BE2C (cell line): ENCODE results near the gene RNPEPL1.

Source experiments
- DNase-seq: peaks from one replicate; pipeline ENCODE4 v3.0.0-alpha.2; 2020
- H3K27me3 ChIP-seq: fragments of 250-450 bp; sonication (Bioruptor Pico); 2 replicates; pipeline ENCODE4 v1.5.1; 2020; ENCODE audit warnings: mild to moderate bottlenecking
- H3K36me3 ChIP-seq: fragments of 250-450 bp; sonication (Bioruptor Pico); 2 replicates; pipeline ENCODE4 v1.5.1; 2020; ENCODE audit warnings: mild to moderate bottlenecking
- H3K4me1 ChIP-seq: fragments of 250-450 bp; sonication (Bioruptor Pico); 2 replicates; pipeline ENCODE4 v1.5.1; 2020
- H3K4me3 ChIP-seq: 2 replicates; pipeline ENCODE4 v1.5.1; 2011; ENCODE audit warnings: low read depth, low read length
- H3K9me3 ChIP-seq: fragments of 250-450 bp; sonication (Bioruptor Pico); 2 replicates; pipeline ENCODE4 v1.5.1; 2020
- CTCF ChIP-seq: IDR thresholded peaks from 2 replicates; pipeline ENCODE4 v1.5.1; 2012; ENCODE audit warnings: mild to moderate bottlenecking, low read depth, low read length

Gene RNPEPL1

GRCh38 chr2:240586919-240587800 is 18.9 kb downstream of the RNPEPL1 start:
- Histone ChIP-seq H3K9me3 (no peaks in the 10 kb centered on the region), H3K27me3 (no peaks in the 10 kb centered on the region), H3K4me3 (peak overlapping the region; percentile 99), H3K36me3 (peaks cover 3% of the 10 kb centered on the region), H3K4me1 (no peaks in the 10 kb centered on the region)
- TF ChIP-seq CTCF: no peak
- DNase-seq: no peak

- H3K4me1 ChIP-seq: no peaks in the 10 kb centered on the region
- no peak for DNase-seq
- peak overlapping the region; percentile 99 for H3K4me3 ChIP-seq
- no peak for TF ChIP-seq CTCF
- H3K27me3 ChIP-seq: no peaks in the 10 kb centered on the region
- H3K36me3 ChIP-seq: peaks cover 6% of the 10 kb centered on the region
- no peaks in the 10 kb centered on the region for H3K9me3 ChIP-seq
Measured at GRCh38 chr2:240588006-240588655, 19.8 kb downstream of the RNPEPL1 start.

GRCh38 chr2:240588669-240589068 is 20.4 kb downstream of the RNPEPL1 start:
- Histone ChIP-seq H3K4me1 (no peaks in the 10 kb centered on the region), H3K36me3 (peaks cover 6% of the 10 kb centered on the region), H3K4me3 (no peak overlapping the region), H3K9me3 (no peaks in the 10 kb centered on the region), H3K27me3 (no peaks in the 10 kb centered on the region)
- TF ChIP-seq CTCF: no peak
- no peak for DNase-seq

GRCh38 chr2:240589375-240589774 is 21.1 kb downstream of the RNPEPL1 start:
- no peak for TF ChIP-seq CTCF
- Histone ChIP-seq H3K9me3 (no peaks in the 10 kb centered on the region), H3K4me3 (no peak overlapping the region), H3K27me3 (no peaks in the 10 kb centered on the region), H3K36me3 (peaks cover 6% of the 10 kb centered on the region), H3K4me1 (no peaks in the 10 kb centered on the region)
- peak; percentile 3 for DNase-seq

- H3K4me3 ChIP-seq: no peak overlapping the region
- DNase-seq: no peak
- no peaks in the 10 kb centered on the region for H3K9me3 ChIP-seq
- peaks cover 6% of the 10 kb centered on the region for H3K36me3 ChIP-seq
- no peaks in the 10 kb centered on the region for H3K4me1 ChIP-seq
- H3K27me3 ChIP-seq: no peaks in the 10 kb centered on the region
- TF ChIP-seq CTCF: no peak
Measured at GRCh38 chr2:240589850-240590525, 21.7 kb downstream of the RNPEPL1 start.
